Amniotic epithelial cell (primary cell): Measurements from ENCODE around the gene GALNTL6.
"Not testable (repeated sequence)": the region's sequence is repeated elsewhere in the genome, so short reads cannot be mapped to it uniquely, and the experiment has no call there.

Source experiments
- DNase-seq: peaks from one replicate; pipeline ENCODE4 v3.0.0-alpha.2; 2010; ENCODE audit warnings: low read depth

GALNTL6 gene

GRCh38 chr4:172657081-172657480 lies 843.9 kb downstream of the GALNTL6 start:
- DNase-seq = peak; percentile 38

GRCh38 chr4:172660251-172660650 lies 847.0 kb downstream of the GALNTL6 start:
- DNase-seq = no peak

GRCh38 chr4:172662113-172662512 lies 848.9 kb downstream of the GALNTL6 start:
- DNase-seq = no peak

GRCh38 chr4:172666711-172667368 lies 853.6 kb downstream of the GALNTL6 start:
- peak; percentile 46 for DNase-seq

GRCh38 chr4:172674811-172675210 lies 861.6 kb downstream of the GALNTL6 start:
- no peak for DNase-seq

- no peak for DNase-seq
Measured at GRCh38 chr4:172675232-172675631, 862.0 kb downstream of the GALNTL6 start.

- peak; percentile 49 for DNase-seq
Measured at GRCh38 chr4:172680691-172681090, 867.5 kb downstream of the GALNTL6 start.

- DNase-seq = peak; percentile 45
Measured at GRCh38 chr4:172683021-172683420, 869.8 kb downstream of the GALNTL6 start.

GRCh38 chr4:172686021-172686420 lies 872.8 kb downstream of the GALNTL6 start:
- DNase-seq = no peak

- no peak for DNase-seq
Measured at GRCh38 chr4:172688534-172688933, 875.3 kb downstream of the GALNTL6 start.

- DNase-seq = no peak
Measured at GRCh38 chr4:172691552-172691951, 878.3 kb downstream of the GALNTL6 start.

- DNase-seq = no peak
Measured at GRCh38 chr4:172692701-172693100, 879.5 kb downstream of the GALNTL6 start.

GRCh38 chr4:172698256-172698655 lies 885.1 kb downstream of the GALNTL6 start:
- DNase-seq = no peak

GRCh38 chr4:172705565-172705964 lies 892.4 kb downstream of the GALNTL6 start:
- no peak for DNase-seq

GRCh38 chr4:172706000-172706399 lies 892.8 kb downstream of the GALNTL6 start:
- no peak for DNase-seq

GRCh38 chr4:172707622-172708021 lies 894.4 kb downstream of the GALNTL6 start:
- no peak for DNase-seq

- no peak for DNase-seq
Measured at GRCh38 chr4:172708184-172708583, 895.0 kb downstream of the GALNTL6 start.

GRCh38 chr4:172709376-172709775 lies 896.2 kb downstream of the GALNTL6 start:
- DNase-seq = no peak

GRCh38 chr4:172716291-172716690 lies 903.1 kb downstream of the GALNTL6 start:
- no peak for DNase-seq

GRCh38 chr4:172721659-172722058 lies 908.5 kb downstream of the GALNTL6 start:
- DNase-seq = no peak

- peak; percentile 62 for DNase-seq
Measured at GRCh38 chr4:172725581-172725980, 912.4 kb downstream of the GALNTL6 start.

- DNase-seq = peak; percentile 5
Measured at GRCh38 chr4:172726001-172726423, 912.8 kb downstream of the GALNTL6 start.

- DNase-seq = no peak
Measured at GRCh38 chr4:172727631-172728030, 914.4 kb downstream of the GALNTL6 start.

- DNase-seq = not testable (repeated sequence)
Measured at GRCh38 chr4:172733645-172734044, 920.4 kb downstream of the GALNTL6 start.
